SU-DHL-6 (cell line): ENCODE measurements around the gene FHAD1.

Source experiments
- CTCF ChIP-seq: fragments of 200-600 bp; sonication (generic); IDR thresholded peaks from one replicate; pipeline ENCODE4 v1.5.1; 2017; ENCODE audit warnings: antibody characterized with exemption, mild to moderate bottlenecking, low read length, moderate library complexity; ENCODE audit not compliant: insufficient read depth, poor library complexity, severe bottlenecking
- EZH2phosphoT487 ChIP-seq: fragments of 200-600 bp; sonication (generic), shearing (Covaris generic); conservative IDR thresholded peaks from 2 replicates; pipeline ENCODE4 v1.6.1; 2018; ENCODE audit warnings: mild to moderate bottlenecking, antibody characterized with exemption, low read length, moderate library complexity, mixed read lengths

DNA sequence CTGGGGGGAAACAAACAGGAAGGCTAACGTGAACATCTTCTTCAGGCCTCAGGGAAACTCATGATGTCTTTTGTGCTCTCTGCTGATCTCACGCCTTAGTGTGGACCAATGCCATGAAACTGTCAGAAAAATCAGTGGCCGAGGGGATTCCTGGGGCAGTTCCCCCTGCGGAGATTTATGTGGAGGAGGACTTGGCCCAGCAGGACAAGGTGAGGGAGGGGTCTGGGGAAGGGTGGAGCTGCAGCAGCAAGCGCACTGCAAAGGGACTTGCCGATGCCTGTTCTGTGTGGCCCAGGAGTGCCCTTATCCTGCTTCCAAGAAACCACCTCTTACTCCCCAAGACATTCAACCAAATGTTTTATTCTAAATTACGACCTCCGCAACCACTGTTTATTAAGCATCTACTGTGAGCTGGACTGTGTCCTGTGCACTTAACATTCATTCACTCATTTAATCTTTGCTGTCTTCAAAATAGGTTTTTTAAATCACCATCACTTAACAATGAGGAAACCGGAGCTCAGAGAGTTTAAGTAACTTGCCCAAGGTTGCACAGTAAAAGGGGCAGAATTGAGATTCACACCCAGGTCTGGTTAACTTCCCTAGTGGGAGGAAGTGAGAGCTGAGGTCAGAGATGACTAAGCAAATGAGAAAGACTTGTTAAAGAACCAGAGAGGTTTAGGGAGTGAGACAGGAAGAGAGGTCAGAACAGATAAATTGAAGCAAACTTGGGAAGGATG lies 49.7 kb downstream of the FHAD1 start:
- TF ChIP-seq CTCF (no peak), EZH2phosphoT487 (no peak)
